Smooth muscle cell of the brain vasculature (primary cell): ENCODE results near the gene OSBPL7.

ENCODE experiments used
- DNase-seq: peaks from one replicate; pipeline ENCODE4 v3.0.0-alpha.2; 2012; ENCODE audit warnings: low read depth, low spot score

Gene OSBPL7

DNA sequence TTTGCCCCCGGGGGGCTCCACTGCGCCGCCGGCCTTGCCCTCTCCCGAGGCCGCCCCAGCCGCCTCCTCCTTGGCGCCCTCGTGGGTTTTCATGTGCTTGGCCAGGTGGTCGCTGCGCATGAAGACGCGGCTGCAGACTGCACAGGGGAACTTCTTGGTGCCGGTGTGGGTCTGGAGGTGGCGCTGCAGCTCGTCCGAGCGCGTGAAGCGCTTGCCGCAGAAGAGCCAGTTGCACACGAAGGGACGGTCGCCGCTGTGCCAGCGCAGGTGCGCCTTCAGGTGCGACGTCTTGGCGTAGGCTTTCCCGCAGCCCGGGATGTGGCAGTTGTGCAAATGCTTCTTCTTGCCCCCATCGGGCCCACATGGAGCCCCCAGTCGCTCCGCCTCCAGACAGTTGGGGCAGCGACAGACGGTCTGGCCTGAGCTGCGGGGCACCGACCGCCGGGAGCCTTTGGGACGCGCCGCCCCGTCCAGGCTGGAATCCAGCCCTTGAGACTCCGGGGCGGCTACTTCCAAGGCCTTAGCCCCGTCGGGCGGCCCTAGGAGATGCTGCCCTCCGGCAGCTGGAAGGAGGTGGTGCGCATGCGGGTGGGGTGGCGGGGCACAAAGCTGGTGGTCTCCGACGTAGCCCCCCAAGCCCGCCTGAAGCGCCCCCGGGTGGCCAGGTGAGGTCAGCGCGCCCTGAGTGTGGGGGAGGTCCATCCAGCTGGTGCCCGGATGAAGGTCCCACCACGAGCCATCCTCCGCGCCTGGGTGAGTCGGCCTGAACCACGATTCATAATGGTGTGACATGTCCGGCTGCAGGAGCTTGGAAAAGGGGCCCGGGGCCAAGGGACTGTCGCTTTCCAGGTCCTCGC lies 26.0 kb upstream of the OSBPL7 start:
- DNase-seq: no peak

GRCh38 chr17:47846716-47847340 lies 25.2 kb upstream of the OSBPL7 start:
- no peak for DNase-seq

DNA sequence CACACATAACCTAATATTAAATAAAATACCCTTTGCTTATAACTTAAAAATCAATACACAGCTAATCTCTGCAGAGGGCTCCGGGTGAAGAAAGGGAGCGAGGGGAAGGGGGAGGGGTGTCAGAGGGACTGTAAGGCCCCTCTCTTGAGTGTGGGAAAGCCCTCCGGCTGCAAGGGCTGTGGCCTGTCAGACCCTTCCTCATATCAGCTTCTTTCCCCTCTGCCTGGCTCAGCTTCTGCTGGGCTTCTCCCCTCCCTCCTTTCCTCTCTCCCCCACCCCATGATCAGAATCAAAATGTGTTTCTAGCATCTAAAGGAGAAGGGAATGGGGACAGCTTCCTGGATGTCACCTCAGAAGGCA lies 24.1 kb upstream of the OSBPL7 start:
- DNase-seq: no peak

GRCh38 chr17:47844814-47845715 lies 23.5 kb upstream of the OSBPL7 start:
- DNase-seq: no peak

DNA sequence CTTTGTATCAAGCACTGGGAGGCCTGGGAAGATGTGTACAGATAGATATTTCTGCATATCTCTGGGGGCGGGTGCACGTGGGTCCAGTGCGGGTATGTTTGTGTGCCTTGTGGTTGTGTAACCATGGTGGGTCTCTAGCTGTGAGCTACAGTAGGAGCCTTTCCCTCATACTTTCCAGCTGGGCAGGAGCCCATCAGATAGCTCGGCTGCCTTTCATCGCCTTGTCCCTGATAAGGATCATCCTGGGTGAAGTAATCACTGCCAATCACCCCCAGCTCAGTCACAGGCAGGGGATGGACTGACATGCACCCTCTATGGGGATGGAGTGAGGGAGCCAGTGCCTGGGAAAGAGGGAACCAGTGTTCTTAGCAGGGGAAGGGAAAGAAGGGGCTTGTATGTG lies 22.6 kb upstream of the OSBPL7 start:
- no peak for DNase-seq

DNA sequence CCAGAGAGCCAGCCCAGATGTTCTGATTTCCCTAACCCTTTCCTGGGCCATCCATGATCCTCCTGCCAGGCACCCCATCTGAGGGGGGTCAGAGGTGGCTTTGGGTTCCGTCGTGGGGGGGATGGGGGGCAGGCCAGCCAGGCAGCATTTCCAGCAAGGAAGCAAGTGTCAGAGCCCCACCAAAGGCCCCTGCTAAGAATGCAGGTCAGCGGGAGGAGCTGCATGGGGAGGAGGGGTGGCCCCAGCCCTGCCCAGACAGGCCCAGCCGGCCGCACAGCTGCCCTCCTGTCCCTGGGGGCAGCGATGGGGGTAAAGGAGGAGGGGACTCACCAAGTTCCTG lies 21.8 kb upstream of the OSBPL7 start:
- DNase-seq: no peak

DNA sequence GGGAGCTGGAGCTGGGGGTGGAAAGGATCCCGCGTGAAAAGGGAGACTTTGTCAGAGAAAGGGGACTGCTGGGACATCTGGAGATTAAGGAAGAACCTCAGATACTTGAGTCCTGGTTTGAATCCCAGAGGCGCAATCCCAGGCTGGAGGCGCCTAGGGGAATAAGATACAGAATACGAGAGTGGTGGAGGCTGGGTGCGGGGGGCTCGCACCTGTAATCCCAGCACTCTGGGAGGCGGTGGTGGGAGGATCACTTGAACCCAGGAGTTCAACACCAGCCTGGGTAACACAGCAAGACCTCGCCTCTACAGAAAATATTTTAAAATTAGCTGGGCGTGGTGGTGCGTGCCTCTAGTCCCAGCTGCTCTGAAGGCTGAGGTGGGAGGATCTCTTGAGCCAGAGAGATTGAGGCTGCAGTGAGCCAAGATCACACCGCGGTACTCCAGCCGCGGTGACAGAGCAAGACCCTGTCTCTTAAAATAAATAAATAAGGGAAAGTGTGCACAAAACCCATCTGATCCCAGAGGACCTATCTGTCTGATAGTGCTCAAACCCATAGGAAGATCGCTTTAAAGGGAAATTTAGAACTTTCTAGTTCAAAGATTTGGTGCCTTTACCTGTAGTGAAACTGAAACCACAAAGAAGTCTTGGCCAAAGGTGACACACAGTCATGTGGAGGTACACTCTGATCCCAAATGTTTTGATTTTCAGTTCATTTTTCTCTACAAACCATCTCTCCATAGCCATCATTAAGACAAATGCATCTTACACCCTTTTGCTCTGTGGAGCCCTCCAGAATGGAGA lies 20.1 kb upstream of the OSBPL7 start:
- DNase-seq: no peak

DNA sequence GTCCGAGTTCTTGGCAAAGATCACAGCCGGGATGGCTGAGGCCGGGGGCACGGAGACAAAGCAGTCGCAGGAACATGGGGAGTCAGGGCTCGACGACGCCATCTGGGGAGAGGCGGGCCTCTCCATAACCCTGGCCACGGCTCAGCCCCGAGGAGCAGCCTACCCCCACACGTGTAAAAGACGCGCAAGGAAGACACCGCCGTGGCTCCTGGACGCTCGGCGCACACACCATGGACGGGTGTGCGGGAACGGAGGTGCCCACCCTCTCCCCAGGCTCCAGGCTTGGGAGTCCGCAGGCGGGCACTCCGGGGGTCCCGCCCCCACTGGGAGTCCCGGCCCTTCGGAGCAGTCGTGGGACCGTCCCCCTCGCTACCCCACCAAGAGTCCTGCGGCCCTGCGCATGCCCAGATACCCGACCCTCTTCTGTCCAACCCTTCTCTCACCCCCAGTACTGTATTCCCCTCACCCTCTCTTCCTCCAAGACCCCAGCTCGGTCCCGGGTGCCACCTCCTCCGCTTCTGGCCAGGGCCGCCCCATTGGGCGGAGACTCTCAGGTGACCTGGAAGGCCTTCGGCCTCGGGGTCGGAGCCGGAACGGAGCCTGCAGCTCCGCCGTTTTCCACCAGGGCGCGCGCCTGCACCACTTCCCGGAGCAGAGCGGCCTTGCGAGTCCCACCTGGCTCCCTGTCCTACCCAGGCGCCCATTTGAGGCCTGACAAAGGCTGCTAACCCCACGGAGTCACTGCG lies 19.3 kb upstream of the OSBPL7 start, which contains the start of gene SCRN2:
SCRN2 (minus strand) TSS at position 532 of the 746 bp plus-strand sequence; CDS start at position 102, 430 bp downstream.
- DNase-seq: no peak

GRCh38 chr17:47840001-47840741 lies 18.6 kb upstream of the OSBPL7 start:
- no peak for DNase-seq

- no peak for DNase-seq
Observed at GRCh38 chr17:47839071-47839470, 17.5 kb upstream of the OSBPL7 start.

GRCh38 chr17:47838636-47839035 lies 17.0 kb upstream of the OSBPL7 start:
- DNase-seq: no peak

GRCh38 chr17:47837401-47838039 lies 15.9 kb upstream of the OSBPL7 start:
- DNase-seq: no peak

DNA sequence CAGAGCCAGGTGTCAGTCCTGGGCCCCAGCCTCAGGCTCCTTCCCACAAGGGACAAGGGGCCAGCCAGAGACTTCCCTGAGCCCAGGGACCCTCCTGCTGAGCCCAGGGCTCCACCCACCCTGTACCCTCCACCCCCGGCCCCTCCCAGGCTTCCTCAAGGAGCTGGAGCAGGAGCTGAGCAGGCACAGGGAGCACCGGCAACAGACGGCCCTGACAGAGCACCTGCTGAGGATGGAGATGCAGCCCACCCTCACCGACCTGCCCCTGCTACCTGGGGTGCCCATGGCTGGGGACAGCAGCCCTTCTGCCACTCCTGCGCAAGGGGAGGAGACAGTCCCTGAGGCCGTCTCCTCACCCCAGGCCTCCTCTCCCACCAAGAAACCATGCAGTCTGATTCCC lies 15.0 kb upstream of the OSBPL7 start:
- DNase-seq: no peak

- no peak for DNase-seq
Observed at GRCh38 chr17:47834756-47835155, 13.2 kb upstream of the OSBPL7 start.

- DNase-seq: no peak
Observed at GRCh38 chr17:47831934-47832327, 10.3 kb upstream of the OSBPL7 start.

DNA sequence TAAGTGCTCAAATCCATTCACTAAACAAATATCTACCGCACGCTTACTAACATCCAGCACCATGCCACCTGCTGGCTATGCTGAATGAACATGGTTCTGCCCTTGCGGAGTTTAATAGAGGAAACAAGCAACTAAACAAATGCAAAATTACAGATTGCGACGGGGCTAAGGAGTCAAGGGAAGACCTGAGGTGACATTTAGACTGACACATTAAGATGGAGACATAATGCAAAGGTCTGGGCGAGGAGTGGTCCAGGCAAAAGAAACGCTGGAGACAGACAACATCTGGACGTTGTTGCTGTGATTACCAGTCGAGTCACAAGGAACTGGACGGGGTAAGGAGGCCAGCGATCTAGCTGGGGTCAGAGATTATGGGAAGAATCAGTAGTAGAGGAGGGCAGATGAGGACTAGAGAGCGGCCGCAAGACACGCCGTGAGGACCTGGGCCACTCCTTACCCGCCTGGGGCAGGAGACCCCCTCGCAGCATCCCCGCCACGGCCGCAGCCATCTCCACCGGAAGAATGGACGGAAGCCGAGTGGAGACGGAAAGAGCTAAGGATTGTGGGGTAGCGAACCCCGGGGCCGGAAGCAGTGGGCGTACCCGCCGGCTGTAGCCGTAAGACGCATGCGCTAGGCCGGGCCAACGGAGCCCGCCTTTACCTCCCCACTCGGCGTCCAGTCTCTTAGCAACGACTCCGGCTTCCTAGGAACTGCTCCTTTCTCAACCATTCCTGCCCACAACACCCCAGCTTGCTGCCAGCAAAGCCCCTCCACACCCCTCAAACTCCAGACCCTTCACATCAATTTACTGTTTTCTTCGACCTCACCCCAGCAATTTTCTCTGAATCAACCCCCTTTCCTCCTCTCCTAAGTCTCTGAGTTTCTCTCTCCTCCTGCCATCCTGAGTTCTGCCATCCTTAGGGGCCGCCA lies 9.7 kb upstream of the OSBPL7 start, which contains the start of the genes LRRC46 and MRPL10:
LRRC46 (plus strand) TSS at position 668 of the 931 bp plus-strand sequence. CDS start 320 bp downstream, outside the sequence.
MRPL10 (minus strand) TSS at position 539 of the 931 bp plus-strand sequence; CDS start at position 509, 30 bp downstream.
- peak; percentile 70 for DNase-seq

DNA sequence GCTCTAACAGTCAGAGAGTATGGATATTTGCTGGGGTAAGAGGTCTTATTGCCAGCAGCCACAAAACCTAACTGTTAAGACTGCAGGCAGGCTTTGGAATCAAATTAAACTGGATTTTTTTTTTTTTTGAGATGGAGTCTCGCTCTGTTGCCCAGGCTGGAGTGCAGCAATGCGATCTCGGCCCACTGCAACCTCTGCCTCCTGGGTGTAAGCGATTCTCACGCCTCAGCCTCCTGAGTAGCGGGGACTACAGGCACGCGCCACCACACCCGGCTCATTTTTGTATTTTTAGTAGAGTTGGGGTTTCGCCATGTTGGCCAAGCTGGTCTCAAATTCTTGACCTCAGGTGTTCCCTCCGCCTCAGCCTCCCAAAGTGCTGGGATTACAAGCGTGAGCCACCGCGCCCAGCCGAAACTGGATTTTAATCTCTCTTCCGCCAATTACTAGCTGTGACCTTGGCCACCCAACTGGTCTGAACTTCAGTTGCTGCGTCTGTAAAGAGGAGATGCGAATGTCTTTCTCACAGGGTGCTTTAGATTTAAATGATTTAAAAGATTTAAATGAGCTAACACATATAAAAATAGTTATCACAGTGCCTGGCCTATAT lies 8.9 kb upstream of the OSBPL7 start:
- no peak for DNase-seq

DNA sequence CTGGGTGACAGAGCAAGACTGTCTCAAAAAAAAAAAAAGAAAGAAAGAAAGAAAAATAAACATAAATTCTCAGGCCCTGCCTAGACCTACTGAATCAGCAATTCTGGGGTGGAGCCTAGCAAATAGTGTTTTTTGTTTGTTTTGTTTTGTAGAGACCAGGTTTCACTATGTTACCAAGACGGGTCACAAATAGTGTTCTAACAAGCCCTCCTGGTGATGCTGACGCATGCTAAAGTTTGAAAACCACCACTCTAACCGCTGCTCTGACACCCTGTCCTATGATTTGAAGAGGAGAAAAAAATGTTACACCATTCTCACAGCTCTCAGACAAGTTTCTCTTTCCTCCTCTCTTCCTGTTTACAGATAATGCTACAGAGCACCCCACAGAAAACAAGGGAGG lies 8.3 kb upstream of the OSBPL7 start:
- DNase-seq: no peak
